Hepatocyte (in vitro differentiated cells): ENCODE data around the gene BCAS3. TPM values are rescaled to one million over a fixed set of nuclear protein-coding genes. Genes with fewer than 3 reads are reported as not detected.

Experiments used
- DNase-seq: peaks from one replicate; pipeline ENCODE4 v3.0.0-alpha.2; 2016; ENCODE audit warnings: low spot score
- H2AFZ ChIP-seq: fragments of 200-600 bp; sonication (generic); 2 replicates; pipeline ENCODE4 v1.6.0; 2016; ENCODE audit warnings: antibody characterized with exemption, mild to moderate bottlenecking
- H3K27ac ChIP-seq: fragments of 200-600 bp; sonication (generic); 2 replicates; pipeline ENCODE4 v1.5.1; 2016; ENCODE audit warnings: mild to moderate bottlenecking
- H3K27me3 ChIP-seq: fragments of 200-600 bp; sonication (generic); 2 replicates; pipeline ENCODE4 v1.6.1; 2016
- H3K36me3 ChIP-seq: fragments of 200-600 bp; sonication (generic); replicated peaks from 2 replicates; pipeline ENCODE4 v1.5.1; 2016; ENCODE audit warnings: low read depth; ENCODE audit not compliant: insufficient read depth
- H3K4me1 ChIP-seq: fragments of 200-600 bp; sonication (generic); 2 replicates; pipeline ENCODE4 v1.5.1; 2016; ENCODE audit warnings: mild to moderate bottlenecking, moderate library complexity; ENCODE audit not compliant: insufficient read depth
- H3K4me2 ChIP-seq: fragments of 200-600 bp; sonication (generic); 2 replicates; pipeline ENCODE4 v1.6.0; 2016
- H3K4me3 ChIP-seq: fragments of 200-600 bp; sonication (generic); 2 replicates; pipeline ENCODE4 v1.5.1; 2016; ENCODE audit warnings: mild to moderate bottlenecking
- H3K79me2 ChIP-seq: fragments of 200-600 bp; sonication (generic); 2 replicates; pipeline ENCODE4 v1.6.0; 2017; ENCODE audit warnings: mild to moderate bottlenecking
- H3K9me2 ChIP-seq: fragments of 200-600 bp; sonication (generic); replicated peaks from 2 replicates; pipeline ENCODE4 v1.6.0; 2017; ENCODE audit warnings: mild to moderate bottlenecking; ENCODE audit not compliant: insufficient read depth
- H3K9me3 ChIP-seq: fragments of 200-600 bp; sonication (generic); 2 replicates; pipeline ENCODE4 v1.5.1; 2016; ENCODE audit warnings: low read depth, mild to moderate bottlenecking
- H4K20me1 ChIP-seq: fragments of 200-600 bp; sonication (generic); 2 replicates; pipeline ENCODE4 v1.6.0; 2016; ENCODE audit warnings: mild to moderate bottlenecking; ENCODE audit not compliant: insufficient read depth, poor library complexity, severe bottlenecking
- EZH2 ChIP-seq: fragments of 200-600 bp; sonication (generic); IDR thresholded peaks from 2 replicates; pipeline ENCODE4 v1.6.1; 2016; ENCODE audit warnings: antibody characterized with exemption, mild to moderate bottlenecking, borderline replicate concordance
- EZH2phosphoT487 ChIP-seq: fragments of 200-600 bp; sonication (generic); IDR thresholded peaks from one replicate; pipeline ENCODE4 v1.6.1; 2018; ENCODE audit warnings: antibody characterized with exemption, mild to moderate bottlenecking, low read depth, moderate library complexity; ENCODE audit not compliant: unreplicated experiment, severe bottlenecking
- WGBS: methylation state at CpG from one replicate; pipeline ENCODE4 v1.1.6; 2016; ENCODE audit warnings: low lambda C conversion rate; ENCODE audit errors: missing lambda C conversion rate; 5-methylcytosine and 5-hydroxymethylcytosine counted together
- polyA plus RNA-seq: library from polyadenylated mRNA; unstranded; fragments of >200 nt; fragmentation: Nextera tagmentation; extraction: Ambion mirVana; gene quantifications from 2 replicates; pipeline ENCODE4 v1.2.1, GENCODE V29; 2016
- total RNA-seq: library from RNA; depleted of rRNA; stranded (reverse); fragments of >200 nt; gene quantifications from 2 replicates; pipeline ENCODE4 v1.2.3, GENCODE V29; 2014
- TF ChIP-seq, protein P1 (sequence below): fragments of 200-600 bp; sonication (generic); IDR thresholded peaks from 2 replicates; pipeline ENCODE4 v1.5.1; 2016; ENCODE audit warnings: antibody characterized with exemption, mild to moderate bottlenecking; ENCODE audit not compliant: poor library complexity

BCAS3 gene
- total and polyA plus RNA-seq, 2 experiments from 2014 or later = 16.5 to 58.8 TPM

DNA sequence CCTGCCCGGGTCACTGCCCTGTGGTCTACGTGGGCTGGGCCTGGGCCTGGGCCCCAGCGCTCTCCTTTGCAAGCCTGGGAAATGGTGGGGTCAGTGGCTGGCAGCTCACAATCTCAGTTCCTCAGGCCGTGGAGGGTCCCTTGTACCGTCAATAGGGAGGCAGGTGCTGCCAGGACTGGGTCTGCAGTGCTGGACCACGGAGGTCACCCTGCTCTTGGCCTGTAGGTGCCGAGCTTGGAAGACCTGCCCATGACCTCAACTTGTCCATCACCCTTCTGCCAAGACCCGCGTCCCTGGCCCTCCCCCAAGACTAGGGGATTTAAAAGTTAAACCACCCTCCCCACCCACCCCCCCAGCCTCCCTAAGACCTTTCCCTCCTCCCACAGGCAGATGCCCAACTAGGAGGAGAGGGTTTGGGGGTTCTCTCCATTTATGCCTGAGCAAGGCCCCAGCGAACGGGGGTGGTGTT lies 724.5 kb downstream of the BCAS3 start:
- no peak overlapping the region for H2AFZ ChIP-seq
- H4K20me1 ChIP-seq = peaks cover 24% of the 10 kb centered on the region
- H3K9me2 ChIP-seq = no peaks in the 10 kb centered on the region
- no peaks in the 10 kb centered on the region for H3K4me1 ChIP-seq
- TF ChIP-seq, protein P1, sequence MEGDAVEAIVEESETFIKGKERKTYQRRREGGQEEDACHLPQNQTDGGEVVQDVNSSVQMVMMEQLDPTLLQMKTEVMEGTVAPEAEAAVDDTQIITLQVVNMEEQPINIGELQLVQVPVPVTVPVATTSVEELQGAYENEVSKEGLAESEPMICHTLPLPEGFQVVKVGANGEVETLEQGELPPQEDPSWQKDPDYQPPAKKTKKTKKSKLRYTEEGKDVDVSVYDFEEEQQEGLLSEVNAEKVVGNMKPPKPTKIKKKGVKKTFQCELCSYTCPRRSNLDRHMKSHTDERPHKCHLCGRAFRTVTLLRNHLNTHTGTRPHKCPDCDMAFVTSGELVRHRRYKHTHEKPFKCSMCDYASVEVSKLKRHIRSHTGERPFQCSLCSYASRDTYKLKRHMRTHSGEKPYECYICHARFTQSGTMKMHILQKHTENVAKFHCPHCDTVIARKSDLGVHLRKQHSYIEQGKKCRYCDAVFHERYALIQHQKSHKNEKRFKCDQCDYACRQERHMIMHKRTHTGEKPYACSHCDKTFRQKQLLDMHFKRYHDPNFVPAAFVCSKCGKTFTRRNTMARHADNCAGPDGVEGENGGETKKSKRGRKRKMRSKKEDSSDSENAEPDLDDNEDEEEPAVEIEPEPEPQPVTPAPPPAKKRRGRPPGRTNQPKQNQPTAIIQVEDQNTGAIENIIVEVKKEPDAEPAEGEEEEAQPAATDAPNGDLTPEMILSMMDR = no peak
- TF ChIP-seq EZH2phosphoT487 (no peak), EZH2 (no peak)
- DNase-seq = no peak
- H3K27ac ChIP-seq = peak overlapping the region; percentile 99
- peaks cover 80% of the 10 kb centered on the region for H3K27me3 ChIP-seq
- WGBS = 25% methylated on average over 11 of the region's 11 CpGs
- H3K79me2 ChIP-seq = peaks cover 89% of the 10 kb centered on the region
- peak overlapping the region; percentile 99 for H3K4me2 ChIP-seq
- H3K36me3 ChIP-seq = no peaks in the 10 kb centered on the region
- peak overlapping the region; percentile 65 for H3K4me3 ChIP-seq
- H3K9me3 ChIP-seq = no peaks in the 10 kb centered on the region

DNA sequence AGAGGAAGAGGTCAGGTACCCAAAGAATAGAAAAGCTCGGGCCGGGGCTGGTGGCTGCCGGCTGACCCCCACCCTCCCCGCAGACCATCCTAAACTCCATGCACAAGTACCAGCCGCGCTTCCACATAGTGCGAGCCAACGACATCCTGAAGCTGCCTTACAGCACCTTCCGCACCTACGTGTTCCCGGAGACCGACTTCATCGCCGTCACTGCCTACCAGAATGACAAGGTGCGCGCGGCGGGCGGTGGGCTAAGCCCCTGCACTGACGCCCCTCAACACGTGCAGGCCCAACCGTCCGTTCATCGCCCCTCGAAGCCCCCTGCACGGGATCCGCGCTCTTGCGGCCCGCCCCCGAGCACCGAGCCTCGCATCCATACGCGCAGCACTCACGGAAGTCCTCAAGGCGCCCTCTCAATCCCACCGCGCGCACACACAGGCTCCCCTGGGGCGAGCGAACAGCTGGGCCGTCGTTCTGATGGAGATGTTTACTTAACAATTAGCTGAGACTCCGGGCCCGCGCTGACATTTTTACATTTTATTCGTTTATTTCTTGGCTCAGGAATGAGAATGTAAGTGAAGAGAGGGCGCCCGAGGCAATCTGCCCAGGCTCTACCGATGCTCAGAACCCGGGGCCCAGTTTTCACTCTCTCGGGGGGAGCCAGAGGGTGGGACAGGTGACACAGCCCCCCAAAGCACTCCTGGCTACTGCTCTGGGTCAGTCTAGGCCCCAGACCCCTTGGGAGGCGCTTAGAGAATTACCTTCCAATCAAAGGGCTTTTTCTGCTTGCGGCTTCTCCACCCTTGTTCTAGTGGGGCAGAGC lies 725.5 kb downstream of the BCAS3 start:
- WGBS = 13% methylated on average over 55 of the region's 55 CpGs
- Histone ChIP-seq H3K4me1 (peaks cover 6% of the 10 kb centered on the region), H3K79me2 (peaks cover 91% of the 10 kb centered on the region)

DNA sequence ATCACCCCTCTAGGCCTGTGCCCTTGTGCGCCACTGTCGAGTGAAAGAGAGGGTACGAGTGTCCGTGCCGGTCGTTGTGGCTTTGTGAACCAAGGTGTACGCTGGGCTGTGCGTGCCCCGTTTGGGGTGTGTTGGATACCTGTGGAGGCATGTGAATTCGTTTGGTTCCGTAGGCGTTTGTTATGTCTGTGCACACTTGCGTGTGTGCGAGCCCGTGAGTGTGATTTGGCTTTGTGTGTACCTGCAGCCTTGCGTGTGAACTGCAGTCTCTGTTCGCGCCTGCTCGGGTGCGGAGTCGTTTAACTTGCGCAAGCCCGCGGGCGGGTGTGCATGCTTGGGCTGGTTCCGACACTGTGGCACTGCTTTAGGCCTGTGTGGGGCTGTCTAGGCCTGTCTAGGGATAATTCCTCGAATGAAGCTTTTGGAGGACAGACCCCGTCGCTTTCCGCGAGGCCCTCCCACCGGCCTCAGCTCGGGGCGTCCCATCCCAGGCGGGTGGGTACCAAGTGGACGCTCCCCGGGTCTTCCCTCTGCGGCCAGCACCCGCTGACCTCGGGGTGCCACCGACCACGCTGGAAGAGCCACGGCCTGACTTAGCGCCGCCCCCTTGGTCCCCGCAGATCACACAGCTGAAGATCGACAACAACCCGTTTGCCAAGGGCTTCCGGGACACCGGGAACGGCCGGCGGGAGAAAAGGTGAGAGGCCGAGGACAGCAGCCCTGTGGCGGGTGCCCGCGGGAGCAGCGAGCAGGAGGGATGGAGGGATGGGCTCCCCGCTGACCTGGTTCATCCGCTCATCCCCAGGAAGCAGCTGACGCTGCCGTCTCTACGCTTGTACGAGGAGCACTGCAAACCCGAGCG lies 726.4 kb downstream of the BCAS3 start:
- no peak for DNase-seq
- H3K9me2 ChIP-seq = no peaks in the 10 kb centered on the region
- H3K4me2 ChIP-seq = peak overlapping the region; percentile 99
- peaks cover 14% of the 10 kb centered on the region for H3K4me1 ChIP-seq
- WGBS = 19% methylated on average over 53 of the region's 66 CpGs
- H3K36me3 ChIP-seq = no peaks in the 10 kb centered on the region
- H3K4me3 ChIP-seq = peak overlapping the region; percentile 65
- no peak for TF ChIP-seq EZH2phosphoT487
- peak; percentile 42 for TF ChIP-seq EZH2
- TF ChIP-seq, protein P1 = no peak
- H3K79me2 ChIP-seq = peaks cover 89% of the 10 kb centered on the region
- H2AFZ ChIP-seq = no peak overlapping the region
- H4K20me1 ChIP-seq = peaks cover 24% of the 10 kb centered on the region
- H3K27me3 ChIP-seq = peaks cover 78% of the 10 kb centered on the region
- no peaks in the 10 kb centered on the region for H3K9me3 ChIP-seq
- peak overlapping the region; percentile 99 for H3K27ac ChIP-seq

More for the DNA sequence above, 725.5 kb downstream of the BCAS3 start:
- Histone ChIP-seq H3K36me3 (no peaks in the 10 kb centered on the region), H3K9me3 (no peaks in the 10 kb centered on the region), H2AFZ (no peak overlapping the region), H3K27ac (peak overlapping the region; percentile 99), H3K27me3 (peaks cover 80% of the 10 kb centered on the region), H3K9me2 (no peaks in the 10 kb centered on the region), H3K4me3 (peak overlapping the region; percentile 65), H4K20me1 (peaks cover 24% of the 10 kb centered on the region), H3K4me2 (peak overlapping the region; percentile 99)
- no peak for DNase-seq
- peak; percentile 42 for TF ChIP-seq EZH2
- no peak for TF ChIP-seq EZH2phosphoT487

DNA sequence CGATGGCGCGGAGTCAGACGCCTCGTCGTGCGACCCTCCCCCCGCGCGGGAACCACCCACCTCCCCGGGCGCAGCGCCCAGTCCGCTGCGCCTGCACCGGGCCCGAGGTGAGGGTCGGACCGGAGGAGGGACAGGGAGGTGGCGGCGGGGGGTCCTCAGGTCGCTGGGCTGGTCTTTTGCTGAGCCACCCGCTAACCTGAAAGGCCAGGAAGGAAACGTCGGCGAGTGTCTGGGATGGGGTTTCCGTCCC lies 726.9 kb downstream of the BCAS3 start:
- H4K20me1 ChIP-seq = peaks cover 24% of the 10 kb centered on the region
- H3K4me3 ChIP-seq = peak overlapping the region; percentile 65
- no peak overlapping the region for H2AFZ ChIP-seq
- no peaks in the 10 kb centered on the region for H3K9me2 ChIP-seq
- no peak for TF ChIP-seq EZH2phosphoT487
- no peaks in the 10 kb centered on the region for H3K9me3 ChIP-seq
- H3K27ac ChIP-seq = peak overlapping the region; percentile 99
- DNase-seq = no peak
- no peaks in the 10 kb centered on the region for H3K36me3 ChIP-seq
- H3K79me2 ChIP-seq = peaks cover 86% of the 10 kb centered on the region
- H3K4me1 ChIP-seq = peaks cover 16% of the 10 kb centered on the region
- H3K27me3 ChIP-seq = peaks cover 75% of the 10 kb centered on the region
- H3K4me2 ChIP-seq = peak overlapping the region; percentile 99
- WGBS = 8% methylated on average over 5 of the region's 27 CpGs
